Inferior parietal cortex (tissue), 1 donor: ENCODE measurements around the gene NBAS.
"Not testable (repeated sequence)": the region's sequence is repeated elsewhere in the genome, so short reads cannot be mapped to it uniquely, and the experiment has no call there.

Source experiments
- DNase-seq: peaks from one replicate; pipeline ENCODE4 v3.0.0-alpha.2; 2016; ENCODE audit errors: extremely low spot score

Gene NBAS

GRCh38 chr2:15527074-15527739 lies 33.9 kb downstream of the NBAS start:
- DNase-seq: no peak

- no peak for DNase-seq
Measured at GRCh38 chr2:15521641-15522181, 39.4 kb downstream of the NBAS start.

- no peak for DNase-seq
Measured at GRCh38 chr2:15520346-15520745, 40.8 kb downstream of the NBAS start.

GRCh38 chr2:15518759-15519158 lies 42.4 kb downstream of the NBAS start:
- not testable (repeated sequence) for DNase-seq

DNA sequence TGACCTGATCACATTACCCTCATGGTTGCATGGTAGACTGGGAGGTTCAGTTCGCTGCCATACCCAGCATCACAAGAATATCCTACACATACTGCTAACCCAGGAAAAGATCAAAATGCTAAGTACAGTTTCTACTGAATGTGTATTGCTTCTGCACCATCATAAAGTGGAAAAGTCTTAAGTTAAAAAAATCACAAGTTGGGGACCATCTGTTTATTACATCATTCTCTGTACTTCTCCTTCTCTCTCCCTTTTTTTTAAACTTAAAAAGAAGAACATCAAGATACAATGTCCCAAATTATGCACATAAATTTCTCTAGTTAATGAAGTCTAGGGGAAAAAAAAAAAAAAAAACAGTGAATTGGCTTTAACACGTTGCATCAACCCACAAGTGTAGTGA lies 43.3 kb downstream of the NBAS start:
- DNase-seq: peak; percentile 51

GRCh38 chr2:15511686-15512085 lies 49.4 kb downstream of the NBAS start:
- DNase-seq: no peak

DNA sequence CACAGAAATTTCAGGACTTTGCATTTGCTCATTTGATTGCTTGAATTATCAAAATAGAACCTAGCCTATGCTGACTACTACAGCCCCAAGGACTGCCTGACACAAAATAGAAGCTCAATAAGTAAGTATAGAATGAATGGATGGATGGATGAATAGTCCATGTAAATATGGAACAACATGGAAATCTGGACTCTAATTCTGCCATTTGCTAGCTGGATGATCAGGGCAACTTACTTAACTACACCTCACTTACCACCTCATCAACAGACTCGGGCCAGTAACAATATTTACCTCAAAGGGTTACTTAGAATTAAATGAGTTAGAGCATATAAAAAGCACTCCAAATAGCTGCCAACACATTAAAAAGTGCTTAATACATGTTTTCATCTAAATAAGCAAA lies 50.6 kb downstream of the NBAS start:
- no peak for DNase-seq

DNA sequence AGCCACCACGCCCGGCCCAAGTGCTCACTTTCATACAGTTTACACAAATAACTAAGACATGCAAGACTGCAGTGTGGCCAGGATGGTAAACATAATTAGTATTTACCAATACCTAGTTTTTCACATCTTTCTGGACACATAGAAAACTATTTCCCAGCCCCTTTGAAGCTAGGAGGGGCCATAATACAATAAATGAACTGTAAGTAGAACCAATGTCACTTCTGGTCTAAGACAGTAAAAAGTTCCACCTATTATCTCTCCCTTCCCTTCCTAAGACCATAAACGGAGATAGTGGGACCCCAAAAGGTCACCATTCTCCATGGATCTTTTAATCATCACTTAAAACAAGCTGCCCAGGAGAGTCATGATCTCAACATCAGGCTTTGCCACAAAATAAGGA lies 51.0 kb downstream of the NBAS start:
- DNase-seq: no peak

- DNase-seq: no peak
Measured at GRCh38 chr2:15507697-15508096, 53.4 kb downstream of the NBAS start.

DNA sequence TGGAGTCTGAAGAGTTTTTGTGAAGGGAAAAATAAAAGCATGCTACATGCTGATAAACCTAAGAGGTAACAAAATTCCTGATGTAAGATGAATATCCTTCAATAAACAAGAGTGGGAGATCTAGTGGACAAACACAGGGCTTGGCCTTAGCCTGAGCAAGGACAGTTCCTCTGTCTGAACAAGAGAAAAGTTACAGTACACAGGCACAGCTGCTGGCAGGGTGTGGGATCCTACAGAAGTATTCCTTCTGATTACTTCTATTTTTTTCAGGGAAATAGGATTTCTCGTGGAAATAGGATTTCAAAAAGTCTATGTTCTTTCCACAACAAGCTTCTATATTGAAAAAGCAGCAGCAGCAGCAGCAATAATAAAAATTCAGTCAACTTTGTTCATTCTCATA lies 54.1 kb downstream of the NBAS start:
- DNase-seq: no peak

DNA sequence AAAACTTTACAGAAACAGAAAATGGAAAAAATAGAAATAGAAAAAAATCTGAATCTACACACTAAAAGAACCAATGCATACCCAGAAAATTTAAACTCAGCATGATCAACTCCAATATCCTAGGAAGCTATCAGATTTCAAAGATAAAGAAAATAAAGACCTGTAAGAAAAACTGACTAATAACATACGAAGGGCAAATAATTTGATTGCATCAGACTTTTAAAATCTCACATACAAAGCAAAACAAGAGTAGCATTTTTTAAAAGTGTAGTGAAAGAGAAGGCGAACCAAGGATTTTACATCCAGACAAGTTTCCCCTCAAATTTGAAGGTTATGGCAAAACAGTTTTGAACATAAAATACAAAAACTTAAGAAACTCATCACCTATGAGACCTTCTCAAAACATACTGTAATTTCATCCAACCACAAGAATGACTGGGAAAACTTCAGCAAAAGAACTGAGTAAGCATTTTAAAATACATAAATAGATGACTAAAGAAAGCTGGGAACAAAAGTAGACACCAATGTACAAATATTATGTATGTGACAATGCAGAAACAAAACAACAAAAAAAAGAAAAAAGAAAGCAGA lies 54.8 kb downstream of the NBAS start:
- no peak for DNase-seq

DNA sequence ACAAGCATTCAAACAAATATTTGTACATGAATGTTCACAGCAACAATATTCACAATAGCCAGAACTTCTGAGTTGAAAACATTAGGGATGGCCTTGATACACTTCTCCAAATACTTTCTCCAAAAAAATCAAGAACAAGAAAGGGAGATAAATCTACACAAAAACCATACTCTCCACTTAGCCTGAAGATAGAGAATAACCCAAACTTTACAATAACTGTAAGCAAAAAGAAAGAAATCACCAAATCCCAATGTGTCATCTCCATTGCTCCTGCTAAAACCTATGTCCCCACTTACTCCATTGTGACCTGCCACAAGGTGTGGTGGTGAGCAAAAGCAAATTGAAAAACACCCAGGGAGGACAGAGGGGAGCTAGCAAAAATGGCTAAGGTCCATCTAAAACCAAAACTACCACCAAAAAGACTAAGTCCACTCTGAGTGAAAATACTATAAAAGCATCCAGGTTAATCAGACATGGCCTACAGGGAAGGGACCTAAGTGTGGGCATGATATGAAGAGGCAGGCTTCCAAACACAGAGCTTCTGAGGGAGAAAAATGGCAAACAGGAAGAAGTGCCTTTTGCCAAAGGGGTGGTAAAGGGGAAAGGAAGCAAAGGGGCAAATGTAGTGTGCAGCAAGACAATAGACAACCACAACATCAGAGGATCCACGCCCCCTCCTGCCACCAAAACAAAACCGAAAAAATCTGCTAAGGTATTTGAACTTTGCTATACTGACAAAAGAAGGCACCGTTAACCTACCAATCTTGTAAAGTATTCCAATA lies 56.1 kb downstream of the NBAS start:
- DNase-seq: no peak

DNA sequence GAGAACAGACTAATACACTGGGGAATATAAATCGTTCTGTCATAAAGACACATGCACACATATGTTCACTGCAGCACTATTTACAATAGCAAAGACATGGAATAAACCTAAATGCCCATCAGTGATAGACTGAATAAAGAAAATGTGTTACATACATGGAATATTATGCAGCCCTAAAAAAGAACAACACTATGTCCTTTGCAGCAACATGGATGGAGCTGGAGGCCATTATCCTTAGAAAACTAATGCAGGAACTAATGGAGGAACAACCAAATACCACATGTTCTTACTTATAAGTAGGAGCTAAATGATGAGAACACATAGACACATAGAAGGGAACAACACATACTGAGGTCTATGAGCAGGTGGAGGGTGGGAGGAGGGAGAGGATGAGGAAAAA lies 61.9 kb downstream of the NBAS start:
- not testable (repeated sequence) for DNase-seq

DNA sequence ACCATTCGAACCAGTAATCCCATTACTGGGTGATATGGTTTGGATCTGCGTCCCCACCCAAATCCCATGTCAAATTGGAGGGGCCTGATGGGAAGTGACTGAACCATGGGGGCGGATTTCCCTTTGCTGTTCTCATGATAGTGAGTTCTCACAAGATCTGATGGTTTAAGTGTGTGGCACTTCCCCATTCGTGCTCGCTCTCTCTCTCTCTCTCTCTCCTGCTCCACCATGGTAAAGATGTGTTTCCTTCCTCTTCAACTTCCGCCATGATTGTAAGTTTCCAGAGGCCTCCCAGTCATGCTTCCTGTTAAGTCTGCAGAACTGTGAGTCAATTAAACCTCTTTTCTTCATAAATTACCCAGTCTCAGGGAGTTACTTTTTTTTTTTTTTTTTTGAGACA lies 62.6 kb downstream of the NBAS start:
- no peak for DNase-seq

DNA sequence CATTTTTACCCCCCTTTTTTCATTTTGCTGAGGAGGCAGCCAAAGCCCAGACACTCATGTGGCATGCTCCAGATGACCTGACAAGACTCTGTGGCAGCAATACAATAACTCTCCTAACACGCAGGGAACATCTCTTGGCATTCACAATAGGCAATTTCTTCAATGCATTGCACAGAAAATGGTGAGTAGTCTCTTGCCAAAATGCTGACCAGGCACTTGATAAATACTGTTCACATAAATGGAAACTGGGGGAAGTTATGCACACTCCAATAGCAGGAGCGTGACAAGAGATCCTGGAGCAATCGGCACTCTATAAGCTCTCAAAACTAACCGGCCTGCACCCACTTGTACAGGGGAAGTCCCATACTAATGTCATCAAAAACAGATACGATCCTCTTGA lies 66.3 kb downstream of the NBAS start:
- DNase-seq: no peak

- DNase-seq: no peak
Measured at GRCh38 chr2:15492773-15493325, 68.3 kb downstream of the NBAS start.

DNA sequence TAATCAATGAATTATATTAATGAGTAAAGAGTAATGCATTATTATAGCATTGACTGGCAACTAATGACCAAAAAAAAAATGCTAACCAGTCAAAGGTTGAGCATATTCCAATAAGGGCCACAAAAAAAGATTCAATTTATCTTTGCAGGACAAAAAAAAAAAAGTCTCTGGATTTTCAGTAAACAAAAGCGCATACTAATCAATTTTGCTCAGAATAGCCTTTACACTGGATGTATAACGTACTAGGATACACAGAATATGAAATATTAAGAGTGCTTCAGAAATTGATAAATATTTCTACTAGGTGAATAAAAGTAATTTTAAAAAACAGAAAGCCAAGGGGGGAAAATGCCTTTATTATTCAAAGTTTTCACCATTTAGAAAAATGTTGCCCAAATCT lies 74.4 kb downstream of the NBAS start:
- DNase-seq: no peak

DNA sequence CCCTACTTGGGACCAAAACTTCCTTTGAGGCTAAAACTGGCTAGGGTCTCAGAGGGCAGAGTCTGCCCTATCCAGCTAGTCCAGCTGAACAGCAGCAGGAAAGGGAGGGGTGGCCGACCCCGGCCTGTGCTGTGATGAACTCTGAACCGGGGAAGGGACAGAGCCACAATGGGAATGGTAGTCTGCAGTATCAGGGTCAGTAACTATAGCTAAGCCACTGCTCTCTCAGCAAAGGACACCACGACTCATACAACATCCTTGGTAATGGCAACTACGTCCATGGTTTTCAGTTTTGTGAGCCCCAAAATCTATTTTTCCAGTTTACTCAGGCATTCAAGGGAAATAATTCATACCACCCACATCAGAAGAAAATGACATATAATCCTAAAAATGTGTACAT lies 75.2 kb downstream of the NBAS start:
- DNase-seq: no peak

GRCh38 chr2:15481000-15481399 lies 80.1 kb downstream of the NBAS start:
- DNase-seq: no peak

DNA sequence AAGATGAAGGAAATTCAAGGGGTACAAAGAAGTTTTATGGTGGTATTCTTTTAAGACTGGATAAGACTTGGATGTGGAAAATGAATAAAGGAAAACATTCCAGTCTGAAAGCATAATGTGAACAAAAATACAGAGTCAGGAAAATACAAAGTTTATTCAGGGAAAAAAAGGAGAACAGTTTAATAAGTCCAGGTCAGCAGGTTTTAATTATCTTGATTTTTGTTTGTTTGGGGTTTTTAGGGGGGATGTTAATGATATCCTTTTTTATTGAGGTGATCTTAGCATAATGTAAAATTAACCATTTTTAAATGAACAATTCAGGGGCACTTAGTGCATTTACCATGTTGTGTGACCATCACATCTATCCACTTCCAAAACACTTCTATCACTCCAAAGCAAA lies 80.6 kb downstream of the NBAS start:
- DNase-seq: no peak

- no peak for DNase-seq
Measured at GRCh38 chr2:15472876-15473275, 88.3 kb downstream of the NBAS start.

GRCh38 chr2:15472133-15472532 lies 89.0 kb downstream of the NBAS start:
- DNase-seq: no peak

GRCh38 chr2:15471606-15472005 lies 89.5 kb downstream of the NBAS start:
- DNase-seq: no peak
